NCI-H2227 (cell line): ENCODE data around the gene PLXNC1.

Experiments used
- DNase-seq: peaks from one replicate; lab custom pipeline; 2025; ENCODE audit not compliant: unreplicated experiment; lab: John Stamatoyannopoulos, UW

Gene PLXNC1

DNA sequence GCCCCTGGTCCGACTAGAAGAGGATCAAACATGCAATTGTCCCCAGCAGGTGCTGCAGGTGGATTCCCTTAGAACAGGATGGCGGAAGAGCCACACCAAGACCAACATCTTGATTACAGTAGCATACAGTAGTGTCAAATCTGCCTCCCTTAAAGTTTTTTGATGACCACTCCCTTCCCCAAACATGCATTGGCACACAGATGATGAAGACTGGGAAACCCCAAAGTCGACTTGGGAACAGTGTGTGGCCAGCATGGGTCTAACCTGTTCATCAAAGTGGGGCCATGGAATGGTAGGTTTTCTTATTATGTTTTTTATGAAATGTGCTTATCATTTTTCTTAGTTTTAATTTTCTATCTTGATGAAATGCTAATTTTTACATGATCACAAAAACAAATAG, 8.8 kb downstream of the PLXNC1 start:
- DNase-seq = no peak

GRCh38 chr12:94157981-94158411, 9.6 kb downstream of the PLXNC1 start:
- DNase-seq = peak; percentile 49

DNA sequence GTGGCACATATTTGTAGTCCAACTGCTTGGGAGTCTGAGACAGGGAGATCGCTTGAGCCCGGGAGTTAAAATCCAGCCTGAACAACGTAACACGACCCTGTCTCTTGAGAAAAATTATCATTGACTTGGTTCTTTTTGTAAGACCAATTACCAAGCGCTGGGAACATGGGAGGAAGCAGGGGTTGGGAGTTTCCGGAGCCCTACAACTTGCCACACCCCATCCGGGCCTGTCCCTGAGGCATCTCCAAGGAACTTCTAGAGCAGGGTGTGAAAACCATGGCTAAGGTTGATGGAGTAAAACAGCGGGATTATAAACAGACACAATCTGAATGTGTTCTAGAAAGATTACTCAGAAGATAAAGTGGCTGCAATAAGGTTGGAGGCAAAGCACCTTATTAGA, 10.3 kb downstream of the PLXNC1 start:
- DNase-seq = no peak

GRCh38 chr12:94162108-94162507, 13.7 kb downstream of the PLXNC1 start:
- no peak for DNase-seq

GRCh38 chr12:94163850-94164249, 15.5 kb downstream of the PLXNC1 start:
- no peak for DNase-seq

DNA sequence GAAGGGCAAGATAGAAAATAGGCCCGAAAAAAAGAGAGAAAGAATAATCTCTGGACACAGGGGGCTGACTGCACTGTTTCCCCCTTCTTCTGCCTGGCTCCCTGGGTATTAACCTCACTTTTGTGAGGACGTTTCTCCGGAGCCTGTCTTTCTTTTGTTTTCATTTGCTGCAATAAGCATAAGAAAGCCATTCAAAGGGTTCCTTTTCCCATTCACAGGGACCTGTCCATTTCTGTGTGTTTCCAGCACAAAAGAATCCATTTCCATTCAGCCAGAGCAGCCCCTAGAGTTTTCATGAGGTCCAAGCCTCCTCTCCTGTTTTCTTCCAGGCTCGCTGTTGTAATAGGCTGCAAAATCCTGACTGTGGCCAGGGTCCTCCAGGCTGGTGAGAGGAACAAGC, 16.8 kb downstream of the PLXNC1 start:
- no peak for DNase-seq

DNA sequence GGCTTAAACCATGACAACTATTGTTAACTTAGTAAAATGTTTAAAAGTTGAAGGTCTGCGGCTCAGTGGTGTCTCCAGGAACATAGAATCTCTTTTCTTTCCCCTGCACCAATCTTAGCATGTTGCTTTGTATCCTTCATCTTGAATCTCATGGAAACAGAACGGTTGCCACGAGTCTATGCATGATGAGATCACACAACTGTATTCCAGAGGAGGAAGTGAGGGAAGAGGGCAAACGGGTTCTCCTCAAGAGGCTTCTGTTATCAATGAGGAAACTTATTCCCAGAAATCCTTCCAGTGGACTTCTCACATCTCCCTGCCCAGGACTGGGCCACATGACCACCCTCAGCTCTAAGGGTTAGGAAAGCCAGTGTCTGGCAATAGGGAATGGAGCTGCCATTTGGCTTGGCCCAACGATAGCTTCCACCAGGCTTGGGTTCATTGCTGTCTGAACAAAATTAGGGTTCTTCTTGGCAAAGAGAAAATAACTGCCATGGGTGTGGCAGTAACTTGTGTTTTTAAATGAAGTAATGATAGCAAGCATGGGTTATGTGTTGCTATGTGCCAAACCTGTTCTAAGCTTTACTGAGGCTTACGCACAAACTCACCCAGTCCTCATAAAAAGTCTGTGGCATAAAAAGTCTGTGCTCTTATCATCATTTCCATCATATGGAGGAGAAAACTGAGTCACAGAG, 17.4 kb downstream of the PLXNC1 start:
- DNase-seq = no peak

GRCh38 chr12:94167071-94167755, 18.8 kb downstream of the PLXNC1 start:
- DNase-seq = no peak

GRCh38 chr12:94167756-94168416, 19.5 kb downstream of the PLXNC1 start:
- DNase-seq = no peak

DNA sequence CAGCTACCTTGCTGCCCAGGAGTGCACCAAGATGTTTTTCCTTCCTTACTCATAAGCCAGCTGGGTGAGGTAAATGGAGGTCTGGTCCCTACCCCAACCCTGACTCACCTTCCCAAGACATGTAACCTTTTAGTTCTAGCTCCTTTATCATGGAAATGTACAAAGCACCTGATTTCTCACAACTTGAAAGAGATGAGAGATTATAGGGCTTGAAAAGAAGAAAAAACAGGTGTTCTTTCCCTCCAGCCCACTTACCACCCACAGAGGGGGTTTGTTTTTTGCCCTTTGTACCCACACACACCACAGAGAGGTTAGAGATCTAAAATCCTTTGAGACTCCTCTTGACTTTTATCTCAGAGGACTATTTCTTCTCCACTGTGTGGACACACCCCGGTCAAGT, 21.1 kb downstream of the PLXNC1 start:
- no peak for DNase-seq

GRCh38 chr12:94169966-94170689, 21.8 kb downstream of the PLXNC1 start:
- no peak for DNase-seq

DNA sequence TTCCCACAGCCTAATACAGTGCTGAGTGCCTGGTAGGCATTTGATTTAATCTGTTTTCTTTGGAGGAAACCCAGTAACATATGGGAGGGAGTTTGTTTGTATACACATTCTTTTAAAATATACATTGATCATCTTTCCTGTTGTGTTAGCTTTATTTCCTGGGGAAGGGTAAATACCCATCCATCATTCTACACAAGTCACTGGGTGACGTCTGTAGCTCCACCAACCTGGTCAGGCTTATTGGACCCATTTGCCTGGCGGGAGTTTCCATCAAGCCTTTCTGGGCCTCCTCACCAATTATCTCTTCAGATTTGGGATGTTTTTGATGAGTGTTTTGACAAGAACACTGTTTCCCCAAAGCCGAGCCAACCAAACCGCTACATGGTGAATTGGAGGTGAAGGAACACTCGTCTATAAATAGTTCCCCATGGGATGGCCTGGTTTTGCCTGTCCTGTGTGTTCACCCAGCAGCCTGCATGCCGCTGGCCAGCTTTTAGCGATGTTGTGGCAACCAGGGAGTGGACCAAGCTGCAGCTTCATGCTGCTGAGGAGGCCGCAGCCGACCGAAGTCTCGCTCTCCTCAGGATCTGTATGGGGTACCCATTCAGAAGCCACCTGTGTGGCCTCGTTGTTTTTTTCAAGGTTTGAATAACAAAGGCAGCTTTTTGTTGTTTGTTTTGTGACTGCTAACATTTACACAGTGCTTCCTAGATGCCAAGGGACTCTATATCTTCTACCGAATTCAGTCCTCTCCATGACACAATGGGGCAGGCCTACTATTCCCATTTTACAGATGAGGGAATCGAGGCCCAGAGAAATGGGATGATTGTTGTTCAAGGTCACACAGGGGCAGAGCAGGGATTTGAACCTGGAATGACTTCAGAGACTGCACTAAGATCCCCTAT, 22.6 kb downstream of the PLXNC1 start:
- DNase-seq = no peak

DNA sequence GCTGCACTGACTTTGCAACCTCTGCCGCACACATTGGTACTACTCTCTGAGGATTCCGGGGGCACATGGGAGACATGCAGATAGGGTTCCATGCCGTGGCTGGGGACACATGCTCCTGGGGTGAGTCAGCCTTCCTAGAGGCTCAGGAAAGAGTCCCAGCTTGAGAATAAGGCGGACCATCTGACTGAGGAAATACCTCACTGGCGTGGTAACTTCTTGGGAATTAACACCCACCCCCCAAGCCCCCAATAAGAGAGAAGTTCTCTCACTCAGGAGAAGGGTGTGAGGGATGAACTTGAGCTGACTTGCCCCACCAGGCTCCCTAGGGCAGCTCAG, 23.2 kb downstream of the PLXNC1 start:
- DNase-seq = no peak

- no peak for DNase-seq
These were observed 23.7 kb downstream of the PLXNC1 start for GRCh38 chr12:94172031-94172430.

GRCh38 chr12:94172973-94173372, 24.6 kb downstream of the PLXNC1 start:
- DNase-seq = no peak

- no peak for DNase-seq
These were observed 25.4 kb downstream of the PLXNC1 start for GRCh38 chr12:94173660-94174265.

- no peak for DNase-seq
These were observed 26.2 kb downstream of the PLXNC1 start for GRCh38 chr12:94174576-94174975.

- DNase-seq = no peak
These were observed 27.6 kb downstream of the PLXNC1 start for GRCh38 chr12:94175763-94176668.

GRCh38 chr12:94178054-94178453, 29.7 kb downstream of the PLXNC1 start:
- no peak for DNase-seq
